Activated T-cell treated with anti-CD3 and anti-CD28 coated beads for 48 hours (primary cell): ENCODE data around the gene NHS.
"Not testable (repeated sequence)": the region's sequence is repeated elsewhere in the genome, so short reads cannot be mapped to it uniquely, and the experiment has no call there.

ENCODE experiments used
- DNase-seq: peaks from one replicate; pipeline ENCODE4 v3.0.0-alpha.2; 2020; ENCODE audit warnings: low read depth

NHS gene

GRCh38 chrX:17405225-17405969 lies 30.4 kb downstream of the NHS start:
- DNase-seq = no peak

- DNase-seq = no peak
These were observed 34.7 kb downstream of the NHS start for GRCh38 chrX:17409566-17410290.

DNA sequence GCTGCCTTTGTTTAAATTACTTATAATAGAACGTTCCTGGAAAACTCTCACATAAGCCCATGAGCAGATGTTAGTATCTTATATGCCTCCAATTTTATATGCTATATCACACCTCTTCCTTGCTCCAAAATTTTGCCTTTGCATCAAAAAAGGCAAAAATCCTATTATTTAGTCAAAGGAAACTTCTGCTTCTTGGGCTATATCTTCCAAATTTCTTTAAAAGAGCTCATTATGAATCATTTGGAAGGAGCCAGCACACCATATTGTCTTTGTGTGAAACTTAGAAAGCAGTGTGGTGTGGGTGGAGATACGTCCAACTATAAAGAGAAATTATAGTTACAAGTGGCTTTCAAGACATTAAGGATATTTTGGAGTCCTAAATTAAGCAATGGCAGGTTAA lies 35.7 kb downstream of the NHS start:
- DNase-seq = no peak

GRCh38 chrX:17411205-17411604 lies 36.2 kb downstream of the NHS start:
- DNase-seq = no peak

DNA sequence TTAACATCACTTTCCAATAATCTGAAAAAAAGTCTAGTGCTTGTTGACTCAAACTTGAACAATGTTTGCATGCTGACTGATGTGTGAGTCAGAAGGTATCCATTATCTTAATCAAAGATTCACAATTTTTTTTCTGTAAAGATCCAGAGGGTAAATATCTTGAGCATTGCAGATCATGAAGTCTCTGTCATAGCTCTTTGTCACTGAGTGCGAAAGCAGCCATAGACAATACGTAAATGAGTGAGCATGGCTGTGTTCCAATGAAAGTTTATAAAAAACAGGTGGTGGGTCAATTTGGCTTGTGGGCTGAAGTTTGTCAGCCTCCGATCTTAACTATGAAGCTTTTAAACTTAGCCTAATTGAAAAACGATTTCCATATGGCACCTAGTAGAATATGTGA lies 37.7 kb downstream of the NHS start:
- no peak for DNase-seq

GRCh38 chrX:17413228-17413627 lies 38.2 kb downstream of the NHS start:
- DNase-seq = no peak

DNA sequence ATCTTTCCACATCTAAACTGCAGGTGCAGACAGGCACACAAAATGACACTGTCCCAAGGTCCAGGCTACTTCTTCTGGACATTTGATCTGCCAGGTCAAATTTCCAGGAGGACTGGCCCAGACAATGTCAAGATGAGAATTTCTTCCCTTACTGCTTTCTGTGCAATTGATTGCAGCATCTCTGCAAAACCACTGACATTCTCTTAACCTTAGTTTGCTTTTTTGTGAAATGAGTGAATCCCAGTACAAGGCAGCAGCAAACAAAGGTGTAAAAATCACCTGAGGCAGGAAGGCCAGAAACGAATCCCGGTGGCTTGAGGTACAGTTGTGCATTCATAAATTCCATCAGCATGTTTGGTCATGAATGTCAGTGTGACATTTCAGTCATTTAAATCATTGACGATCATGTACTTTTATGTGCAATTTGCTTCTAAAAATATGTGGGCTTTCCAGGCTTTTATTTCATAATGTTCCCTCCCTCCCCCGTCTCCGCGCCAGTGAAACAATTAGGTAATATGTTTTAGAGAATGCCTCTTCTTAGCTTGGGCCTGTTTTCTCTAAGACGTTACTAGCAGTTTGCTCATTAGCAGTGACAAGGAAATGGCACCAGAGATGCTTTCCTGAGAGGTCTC lies 39.1 kb downstream of the NHS start:
- DNase-seq = no peak

DNA sequence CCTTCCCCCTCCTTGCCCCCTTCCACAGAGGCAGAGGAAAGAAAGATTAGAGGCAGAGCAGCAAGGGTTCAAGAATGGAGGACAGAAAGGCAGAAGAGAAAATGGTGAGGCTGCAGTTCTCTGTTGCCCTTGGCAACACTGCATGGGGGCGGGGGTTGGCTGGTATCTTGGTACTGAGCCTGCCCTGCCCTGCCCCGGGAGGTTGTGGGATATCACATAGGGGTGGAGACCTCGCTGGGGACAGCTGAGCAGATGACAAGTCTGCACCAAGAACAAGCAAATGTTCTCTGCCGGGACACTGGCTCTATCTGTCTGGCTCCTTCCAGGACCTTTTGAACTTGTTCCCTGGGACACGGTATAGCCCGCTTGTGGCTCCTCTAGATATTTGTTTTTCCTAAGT lies 39.8 kb downstream of the NHS start:
- no peak for DNase-seq

GRCh38 chrX:17415242-17415810 lies 40.3 kb downstream of the NHS start:
- no peak for DNase-seq

- no peak for DNase-seq
These were observed 42.4 kb downstream of the NHS start for GRCh38 chrX:17417372-17417771.

GRCh38 chrX:17425136-17425535 lies 50.1 kb downstream of the NHS start:
- DNase-seq = no peak

DNA sequence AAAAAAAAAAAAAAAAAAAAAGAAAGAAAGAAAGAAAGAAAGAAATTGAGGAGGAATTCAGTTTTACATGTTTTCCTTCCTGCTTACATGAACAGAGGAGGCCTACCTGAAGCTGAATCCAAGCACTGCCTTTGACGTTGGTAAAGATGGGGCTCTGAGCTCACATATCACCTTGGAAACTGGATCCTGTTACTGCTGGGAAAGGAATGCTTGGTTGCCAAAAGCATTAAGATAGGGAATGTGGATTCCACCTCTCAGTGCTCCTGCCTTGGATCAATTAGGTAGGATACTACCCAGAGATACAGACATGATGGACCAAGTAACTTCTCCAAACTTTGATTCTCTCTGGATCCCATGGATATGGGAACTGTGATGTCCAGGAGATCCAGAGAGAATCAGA lies 50.6 kb downstream of the NHS start:
- DNase-seq = no peak

- no peak for DNase-seq
These were observed 56.2 kb downstream of the NHS start for GRCh38 chrX:17431171-17431570.

GRCh38 chrX:17432158-17432557 lies 57.2 kb downstream of the NHS start:
- DNase-seq = no peak

DNA sequence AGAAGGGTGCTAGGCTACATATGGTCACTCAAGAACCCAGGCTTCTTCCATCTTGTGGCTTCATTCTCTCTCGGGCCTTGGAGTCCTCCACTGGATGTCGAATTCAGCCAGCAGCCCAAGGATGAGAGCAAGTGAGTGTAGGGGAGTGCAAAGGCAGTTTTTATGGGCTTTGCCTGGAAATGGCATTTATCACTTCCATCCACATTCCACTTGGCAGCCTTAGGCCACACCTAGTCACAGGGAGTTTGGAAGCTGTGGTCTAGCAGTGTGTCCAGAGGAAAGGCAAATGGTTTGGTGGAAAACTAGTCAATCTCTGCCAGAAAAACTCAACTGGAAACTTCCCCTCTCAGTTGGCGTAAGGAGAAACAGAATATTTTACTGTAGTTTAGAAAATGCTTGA lies 59.0 kb downstream of the NHS start:
- no peak for DNase-seq

- DNase-seq = no peak
These were observed 60.5 kb downstream of the NHS start for GRCh38 chrX:17435476-17435875.

DNA sequence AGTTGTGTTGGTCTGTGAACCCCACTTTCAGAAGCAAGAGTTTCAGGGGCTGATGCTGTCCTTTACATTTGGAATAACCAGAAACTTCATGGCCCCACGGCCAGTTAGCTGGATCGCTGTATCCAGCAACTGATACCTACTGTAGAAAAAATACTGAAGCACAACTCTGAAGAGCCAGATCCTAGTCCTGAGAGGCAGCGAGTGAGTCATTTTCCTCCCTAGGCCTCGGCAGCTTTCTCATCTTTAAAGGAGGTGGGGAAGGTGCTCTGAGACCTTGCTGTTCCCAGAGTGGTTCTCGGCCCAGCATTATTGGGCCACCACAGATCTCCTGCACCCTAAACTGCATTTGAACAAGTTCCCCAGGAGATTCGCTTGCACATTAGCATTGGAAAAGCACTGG lies 63.2 kb downstream of the NHS start:
- no peak for DNase-seq

- no peak for DNase-seq
These were observed 65.3 kb downstream of the NHS start for GRCh38 chrX:17440258-17440657.

DNA sequence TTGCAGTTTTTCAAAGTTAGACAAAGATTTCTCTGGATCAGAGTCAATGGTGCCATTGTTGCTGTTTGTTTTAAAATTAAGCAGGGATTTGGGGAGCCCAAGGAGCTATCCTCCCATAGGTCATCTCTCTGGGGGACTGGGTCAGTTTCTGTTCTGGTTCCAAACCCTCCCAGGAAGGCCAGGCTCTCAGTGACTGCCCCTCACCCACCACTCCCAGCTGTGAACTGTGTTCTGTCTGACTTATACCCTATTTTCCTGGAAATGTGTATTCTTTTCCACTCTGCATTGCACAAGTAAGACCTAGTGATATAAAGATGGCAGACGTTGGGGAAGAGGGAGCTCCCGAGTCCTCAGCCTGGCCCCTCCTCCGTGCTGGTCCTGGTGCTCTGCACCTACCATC lies 65.8 kb downstream of the NHS start:
- no peak for DNase-seq

DNA sequence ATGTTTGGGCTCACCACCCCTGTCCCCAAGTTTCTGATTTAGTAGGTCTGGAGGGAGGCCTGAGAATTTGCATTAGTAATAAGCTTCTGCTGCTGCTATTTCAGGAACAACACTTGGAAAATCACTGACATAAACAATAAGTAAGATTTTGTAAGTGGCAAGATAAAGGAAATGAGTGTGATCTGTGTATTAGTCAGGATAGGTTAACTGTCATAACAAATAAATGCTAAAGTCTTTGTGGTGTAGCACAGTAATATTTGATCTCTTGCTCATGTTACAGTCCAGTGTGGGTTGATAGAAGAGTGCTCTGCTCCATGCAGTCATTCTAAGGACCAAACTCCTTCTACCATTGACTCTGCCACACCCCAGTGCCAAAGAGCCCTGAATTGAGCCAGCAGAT lies 67.0 kb downstream of the NHS start:
- DNase-seq = no peak

DNA sequence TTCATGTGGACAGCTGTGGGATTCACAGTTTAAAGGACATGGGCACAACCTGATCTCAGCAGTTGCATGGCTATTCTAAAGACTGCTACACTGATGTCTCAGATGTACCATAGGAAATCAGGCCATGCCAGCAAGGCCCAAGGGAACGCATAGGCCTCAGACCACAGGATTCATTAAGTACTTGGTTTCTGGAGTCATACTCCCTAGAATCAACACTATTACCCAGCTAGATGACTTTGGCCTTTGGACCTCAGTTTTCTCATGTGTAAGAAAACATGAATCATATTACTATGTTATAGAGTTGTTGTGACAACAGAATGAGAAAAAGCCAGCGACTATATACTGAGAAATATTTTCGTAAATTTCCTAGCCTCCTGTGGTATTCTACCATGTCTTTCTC lies 67.9 kb downstream of the NHS start:
- DNase-seq = no peak

DNA sequence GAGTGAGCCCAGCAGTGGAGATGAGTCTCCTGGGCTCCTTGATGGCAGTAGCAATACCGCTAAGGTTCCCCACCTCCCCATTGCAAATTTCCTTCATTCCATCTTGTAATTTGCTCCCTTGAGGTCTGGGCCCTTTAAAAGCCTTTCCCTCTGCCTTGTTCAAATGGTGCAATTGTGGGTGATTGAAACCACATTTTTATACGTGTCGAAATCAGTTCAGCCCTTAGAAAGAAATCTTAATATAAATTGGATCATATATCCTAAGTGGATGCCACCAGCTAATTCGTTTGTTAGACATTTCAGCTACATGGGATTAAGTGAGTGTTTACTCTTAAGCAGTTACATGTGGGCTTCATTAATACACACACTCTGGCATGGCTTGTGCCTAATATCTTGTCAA lies 68.6 kb downstream of the NHS start:
- DNase-seq = no peak

DNA sequence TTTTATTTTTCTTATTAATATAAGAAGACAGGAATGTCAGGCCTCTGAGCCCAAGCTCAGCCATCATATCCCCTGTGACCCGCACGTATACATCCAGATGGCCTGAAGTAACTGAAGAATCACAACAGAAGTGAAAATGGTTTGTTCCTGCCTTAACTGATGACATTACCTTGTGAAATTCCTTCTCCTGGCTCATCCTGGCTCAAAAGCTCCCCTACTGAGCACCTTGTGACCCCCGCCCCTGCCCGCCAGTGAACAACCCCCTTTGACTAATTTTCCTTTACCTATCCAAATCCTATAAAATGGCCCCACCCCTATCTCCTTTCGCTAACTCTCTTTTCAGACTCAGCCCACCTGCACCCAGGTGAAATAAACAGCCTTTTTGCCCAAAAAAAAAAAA lies 71.3 kb downstream of the NHS start:
- not testable (repeated sequence) for DNase-seq
